WTC11 (cell line): ENCODE measurements around the gene INSYN1. TPM values are rescaled to one million over a fixed set of nuclear protein-coding genes. Genes with fewer than 3 reads are reported as not detected.

Experiments
- ATAC-seq: fragments of 200-7000 bp; cut with Tn5 transposase; 2 replicates; pipeline ENCODE4 v1.10.0; 2021; ENCODE audit warnings: mild to moderate bottlenecking, moderate library complexity
- CTCF ChIA-PET: fragments of 300-600 bp; sonication (Branson Sonifier 250); formaldehyde crosslinking; loops from one replicate; lab custom pipeline; 2021; ENCODE audit warnings: antibody characterized with exemption; lab: Charles Lee
- POLR2A ChIA-PET: fragments of 350-600 bp; sonication (Branson Sonifier 250); formaldehyde crosslinking; loops from one replicate; lab custom pipeline; 2021; ENCODE audit warnings: antibody characterized with exemption; lab: Charles Lee
- DNase-seq: peaks from one replicate; pipeline ENCODE4 v3.0.0; 2021; ENCODE audit warnings: low spot score
- H3K27ac Mint-ChIP-seq: 2 replicates; pipeline ENCODE4 v1.8.0; 2021; ENCODE audit warnings: mixed read lengths
- H3K27me3 Mint-ChIP-seq: 2 replicates; pipeline ENCODE4 v1.8.0; 2021; ENCODE audit warnings: low read depth, mild to moderate bottlenecking, moderate library complexity, mixed read lengths
- H3K36me3 Mint-ChIP-seq: 2 replicates; pipeline ENCODE4 v1.8.0; 2021; ENCODE audit warnings: mixed read lengths
- H3K4me1 Mint-ChIP-seq: 2 replicates; pipeline ENCODE4 v1.8.0; 2022; ENCODE audit warnings: mixed read lengths
- H3K4me3 Mint-ChIP-seq: 2 replicates; pipeline ENCODE4 v1.8.0; 2021; ENCODE audit warnings: mild to moderate bottlenecking, moderate library complexity, mixed read lengths
- H3K9me3 Mint-ChIP-seq: 2 replicates; pipeline ENCODE4 v1.8.0; 2021; ENCODE audit warnings: mixed read lengths
- ATF1 ChIP-seq: sonication (generic); formaldehyde crosslinking; IDR thresholded peaks from 2 replicates; pipeline ENCODE4 v1.8.1; 2023; ENCODE audit warnings: mild to moderate bottlenecking, moderate library complexity, missing genetic modification reagents
- CBFB ChIP-seq: sonication (generic); formaldehyde crosslinking; IDR thresholded peaks from 2 replicates; pipeline ENCODE4 v1.8.1; 2022; ENCODE audit warnings: mild to moderate bottlenecking, low read depth, missing genetic modification reagents
- CTCF ChIP-seq: fragments of 200-600 bp; IDR thresholded peaks from 2 replicates; pipeline ENCODE4 v1.8.0; 2022; ENCODE audit warnings: antibody characterized with exemption
- EMX1 ChIP-seq: fragments of 250-450 bp; sonication (Bioruptor Pico); IDR thresholded peaks from 2 replicates; pipeline ENCODE4 v1.8.0; 2021; ENCODE audit warnings: mild to moderate bottlenecking
- FOXJ3 ChIP-seq: sonication (generic); formaldehyde crosslinking; IDR thresholded peaks from 2 replicates; pipeline ENCODE4 v1.9.0; 2021; ENCODE audit warnings: missing genetic modification reagents, mild to moderate bottlenecking, borderline replicate concordance
- HMGA2 ChIP-seq: fragments of 250-450 bp; sonication (Bioruptor Pico); IDR thresholded peaks from 2 replicates; pipeline ENCODE4 v1.4.0; 2021; ENCODE audit warnings: mild to moderate bottlenecking, moderate library complexity
- MAX ChIP-seq: sonication (generic); formaldehyde crosslinking; IDR thresholded peaks from 2 replicates; pipeline ENCODE4 v1.8.0; 2022; ENCODE audit warnings: mild to moderate bottlenecking, missing genetic modification reagents
- NR2C2 ChIP-seq: sonication (generic); formaldehyde crosslinking; IDR thresholded peaks from 2 replicates; pipeline ENCODE4 v1.8.0; 2022; ENCODE audit warnings: mild to moderate bottlenecking, missing genetic modification reagents
- ZNF138 ChIP-seq: sonication (generic); formaldehyde crosslinking; conservative IDR thresholded peaks from 2 replicates; pipeline ENCODE4 v1.8.1; 2022; ENCODE audit warnings: mild to moderate bottlenecking, moderate library complexity, missing genetic modification reagents
- ZNF317 ChIP-seq: sonication (generic); formaldehyde crosslinking; IDR thresholded peaks from 2 replicates; pipeline ENCODE4 v1.8.1; 2023; ENCODE audit warnings: low read depth, mild to moderate bottlenecking, moderate library complexity, missing genetic modification reagents, borderline replicate concordance
- total RNA-seq: library from RNA; stranded (reverse); gene quantifications from 3 replicates; pipeline ENCODE4 v1.2.3, GENCODE V29; 2021
- TF ChIP-seq, protein P1 (sequence below): sonication (generic); formaldehyde crosslinking; IDR thresholded peaks from 2 replicates; pipeline ENCODE4 v1.8.1; 2022; ENCODE audit warnings: missing genetic modification reagents, borderline replicate concordance
- TF ChIP-seq, protein P2 (sequence below): sonication (generic); formaldehyde crosslinking; IDR thresholded peaks from 2 replicates; pipeline ENCODE4 v1.8.1; 2023; ENCODE audit warnings: mild to moderate bottlenecking, missing genetic modification reagents, moderate library complexity
- TF ChIP-seq, protein P3 (sequence below): sonication (generic); formaldehyde crosslinking; IDR thresholded peaks from 2 replicates; pipeline ENCODE4 v1.8.1; 2023; ENCODE audit warnings: mild to moderate bottlenecking, missing genetic modification reagents, moderate library complexity
- TF ChIP-seq, protein P4 (sequence below): sonication (generic); formaldehyde crosslinking; IDR thresholded peaks from 2 replicates; pipeline ENCODE4 v1.8.1; 2023; ENCODE audit warnings: mild to moderate bottlenecking, missing genetic modification reagents
- TF ChIP-seq, protein P5 (sequence below): fragments of 250-450 bp; sonication (Bioruptor Pico); IDR thresholded peaks from 2 replicates; pipeline ENCODE4 v1.9.0; 2021; ENCODE audit warnings: mild to moderate bottlenecking
- TF ChIP-seq, protein P6 (sequence below): sonication (generic); formaldehyde crosslinking; IDR thresholded peaks from 2 replicates; pipeline ENCODE4 v1.8.1; 2022; ENCODE audit warnings: mild to moderate bottlenecking, missing genetic modification reagents, moderate library complexity, borderline replicate concordance

INSYN1 gene
- total RNA-seq, 1 experiment from 2014 or later: 11.9 TPM

DNA sequence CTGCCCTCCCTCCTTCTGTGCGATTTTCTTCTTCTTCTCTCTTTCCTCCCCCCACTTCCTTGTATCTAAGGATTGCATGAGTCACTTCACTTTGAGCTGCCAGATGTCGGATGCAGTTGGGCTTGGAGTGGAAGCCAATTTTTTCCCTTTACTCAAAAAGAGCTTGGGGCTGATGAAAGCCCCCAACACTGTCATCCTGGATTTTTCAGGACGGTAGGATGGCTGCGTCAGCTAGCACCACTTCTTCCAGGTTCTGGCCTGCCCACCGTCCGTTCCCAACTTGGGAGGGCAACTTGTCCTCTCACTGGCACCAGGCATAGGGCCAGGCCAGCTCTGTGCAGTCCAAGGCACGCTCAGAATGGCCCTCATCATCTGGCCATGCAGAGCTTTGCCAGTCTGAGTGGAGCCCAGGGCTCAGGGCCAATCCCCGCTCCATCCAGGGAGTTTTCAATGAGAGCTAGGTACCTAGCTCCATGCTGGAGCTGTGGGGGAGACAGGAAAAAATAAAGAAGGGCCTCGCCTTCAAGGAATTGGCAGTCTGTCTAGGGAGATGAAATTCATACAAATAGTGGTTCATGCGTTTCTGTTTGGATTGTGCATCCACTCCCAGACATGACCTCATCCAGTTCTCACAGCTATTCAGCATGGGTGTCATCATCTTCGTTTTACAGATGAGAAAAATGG is 47.7 kb upstream of the INSYN1 start:
- DNase-seq (no peak), ATAC-seq (no peak)
- Mint-ChIP-seq H3K36me3 (no peaks in the 10 kb centered on the region), H3K4me1 (peaks cover 28% of the 10 kb centered on the region), H3K27ac (no peak overlapping the region), H3K4me3 (no peak overlapping the region), H3K9me3 (no peaks in the 10 kb centered on the region), H3K27me3 (no peaks in the 10 kb centered on the region; the same call in 1 of the 2 replicates)
- POLR2A ChIA-PET: no interaction called here
- TF ChIP-seq ZNF317 (CRISPR knock-in tag): no peak
- TF ChIP-seq, protein P1, sequence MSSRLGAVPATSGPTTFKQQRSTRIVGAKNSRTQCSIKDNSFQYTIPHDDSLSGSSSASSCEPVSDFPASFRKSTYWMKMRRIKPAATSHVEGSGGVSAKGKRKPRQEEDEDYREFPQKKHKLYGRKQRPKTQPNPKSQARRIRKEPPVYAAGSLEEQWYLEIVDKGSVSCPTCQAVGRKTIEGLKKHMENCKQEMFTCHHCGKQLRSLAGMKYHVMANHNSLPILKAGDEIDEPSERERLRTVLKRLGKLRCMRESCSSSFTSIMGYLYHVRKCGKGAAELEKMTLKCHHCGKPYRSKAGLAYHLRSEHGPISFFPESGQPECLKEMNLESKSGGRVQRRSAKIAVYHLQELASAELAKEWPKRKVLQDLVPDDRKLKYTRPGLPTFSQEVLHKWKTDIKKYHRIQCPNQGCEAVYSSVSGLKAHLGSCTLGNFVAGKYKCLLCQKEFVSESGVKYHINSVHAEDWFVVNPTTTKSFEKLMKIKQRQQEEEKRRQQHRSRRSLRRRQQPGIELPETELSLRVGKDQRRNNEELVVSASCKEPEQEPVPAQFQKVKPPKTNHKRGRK: no peak
- no peak for TF ChIP-seq ATF1
- no peak for TF ChIP-seq ZNF138 (CRISPR knock-in tag)
- TF ChIP-seq CBFB: no peak
- TF ChIP-seq HMGA2 (CRISPR knock-in tag): no peak
- TF ChIP-seq EMX1 (CRISPR knock-in tag): no peak
- no peak for TF ChIP-seq CTCF
- TF ChIP-seq, protein P2, sequence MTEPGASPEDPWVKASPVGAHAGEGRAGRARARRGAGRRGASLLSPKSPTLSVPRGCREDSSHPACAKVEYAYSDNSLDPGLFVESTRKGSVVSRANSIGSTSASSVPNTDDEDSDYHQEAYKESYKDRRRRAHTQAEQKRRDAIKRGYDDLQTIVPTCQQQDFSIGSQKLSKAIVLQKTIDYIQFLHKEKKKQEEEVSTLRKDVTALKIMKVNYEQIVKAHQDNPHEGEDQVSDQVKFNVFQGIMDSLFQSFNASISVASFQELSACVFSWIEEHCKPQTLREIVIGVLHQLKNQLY: no peak
- TF ChIP-seq, protein P3, sequence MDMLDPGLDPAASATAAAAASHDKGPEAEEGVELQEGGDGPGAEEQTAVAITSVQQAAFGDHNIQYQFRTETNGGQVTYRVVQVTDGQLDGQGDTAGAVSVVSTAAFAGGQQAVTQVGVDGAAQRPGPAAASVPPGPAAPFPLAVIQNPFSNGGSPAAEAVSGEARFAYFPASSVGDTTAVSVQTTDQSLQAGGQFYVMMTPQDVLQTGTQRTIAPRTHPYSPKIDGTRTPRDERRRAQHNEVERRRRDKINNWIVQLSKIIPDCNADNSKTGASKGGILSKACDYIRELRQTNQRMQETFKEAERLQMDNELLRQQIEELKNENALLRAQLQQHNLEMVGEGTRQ: no peak
- TF ChIP-seq, protein P4, sequence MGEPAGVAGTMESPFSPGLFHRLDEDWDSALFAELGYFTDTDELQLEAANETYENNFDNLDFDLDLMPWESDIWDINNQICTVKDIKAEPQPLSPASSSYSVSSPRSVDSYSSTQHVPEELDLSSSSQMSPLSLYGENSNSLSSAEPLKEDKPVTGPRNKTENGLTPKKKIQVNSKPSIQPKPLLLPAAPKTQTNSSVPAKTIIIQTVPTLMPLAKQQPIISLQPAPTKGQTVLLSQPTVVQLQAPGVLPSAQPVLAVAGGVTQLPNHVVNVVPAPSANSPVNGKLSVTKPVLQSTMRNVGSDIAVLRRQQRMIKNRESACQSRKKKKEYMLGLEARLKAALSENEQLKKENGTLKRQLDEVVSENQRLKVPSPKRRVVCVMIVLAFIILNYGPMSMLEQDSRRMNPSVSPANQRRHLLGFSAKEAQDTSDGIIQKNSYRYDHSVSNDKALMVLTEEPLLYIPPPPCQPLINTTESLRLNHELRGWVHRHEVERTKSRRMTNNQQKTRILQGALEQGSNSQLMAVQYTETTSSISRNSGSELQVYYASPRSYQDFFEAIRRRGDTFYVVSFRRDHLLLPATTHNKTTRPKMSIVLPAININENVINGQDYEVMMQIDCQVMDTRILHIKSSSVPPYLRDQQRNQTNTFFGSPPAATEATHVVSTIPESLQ (CRISPR knock-in tag): no peak
- TF ChIP-seq, protein P5, sequence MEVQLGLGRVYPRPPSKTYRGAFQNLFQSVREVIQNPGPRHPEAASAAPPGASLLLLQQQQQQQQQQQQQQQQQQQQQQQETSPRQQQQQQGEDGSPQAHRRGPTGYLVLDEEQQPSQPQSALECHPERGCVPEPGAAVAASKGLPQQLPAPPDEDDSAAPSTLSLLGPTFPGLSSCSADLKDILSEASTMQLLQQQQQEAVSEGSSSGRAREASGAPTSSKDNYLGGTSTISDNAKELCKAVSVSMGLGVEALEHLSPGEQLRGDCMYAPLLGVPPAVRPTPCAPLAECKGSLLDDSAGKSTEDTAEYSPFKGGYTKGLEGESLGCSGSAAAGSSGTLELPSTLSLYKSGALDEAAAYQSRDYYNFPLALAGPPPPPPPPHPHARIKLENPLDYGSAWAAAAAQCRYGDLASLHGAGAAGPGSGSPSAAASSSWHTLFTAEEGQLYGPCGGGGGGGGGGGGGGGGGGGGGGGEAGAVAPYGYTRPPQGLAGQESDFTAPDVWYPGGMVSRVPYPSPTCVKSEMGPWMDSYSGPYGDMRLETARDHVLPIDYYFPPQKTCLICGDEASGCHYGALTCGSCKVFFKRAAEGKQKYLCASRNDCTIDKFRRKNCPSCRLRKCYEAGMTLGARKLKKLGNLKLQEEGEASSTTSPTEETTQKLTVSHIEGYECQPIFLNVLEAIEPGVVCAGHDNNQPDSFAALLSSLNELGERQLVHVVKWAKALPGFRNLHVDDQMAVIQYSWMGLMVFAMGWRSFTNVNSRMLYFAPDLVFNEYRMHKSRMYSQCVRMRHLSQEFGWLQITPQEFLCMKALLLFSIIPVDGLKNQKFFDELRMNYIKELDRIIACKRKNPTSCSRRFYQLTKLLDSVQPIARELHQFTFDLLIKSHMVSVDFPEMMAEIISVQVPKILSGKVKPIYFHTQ (CRISPR knock-in tag): no peak
- CTCF ChIA-PET: interaction anchor here (0.7 to 1.9 kb wide), 3 partner anchors 66 to 96 kb away, joined by 3 to 6 read pairs (median 4); no protein-coding TSS in a partner anchor

GRCh38 chr15:73799466-73799865 is 46.3 kb upstream of the INSYN1 start:
- Mint-ChIP-seq H3K36me3 (no peaks in the 10 kb centered on the region), H3K4me3 (no peak overlapping the region)
- CTCF ChIA-PET: interaction anchor here (1.6 to 1.9 kb wide), 2 partner anchors 18 to 67 kb away, joined by 4 to 6 read pairs; no protein-coding TSS in a partner anchor
- TF ChIP-seq ZNF138 (CRISPR knock-in tag) (no peak), FOXJ3 (no peak), NR2C2 (CRISPR knock-in tag) (no peak), MAX (CRISPR knock-in tag) (no peak)
- TF ChIP-seq, protein P6, sequence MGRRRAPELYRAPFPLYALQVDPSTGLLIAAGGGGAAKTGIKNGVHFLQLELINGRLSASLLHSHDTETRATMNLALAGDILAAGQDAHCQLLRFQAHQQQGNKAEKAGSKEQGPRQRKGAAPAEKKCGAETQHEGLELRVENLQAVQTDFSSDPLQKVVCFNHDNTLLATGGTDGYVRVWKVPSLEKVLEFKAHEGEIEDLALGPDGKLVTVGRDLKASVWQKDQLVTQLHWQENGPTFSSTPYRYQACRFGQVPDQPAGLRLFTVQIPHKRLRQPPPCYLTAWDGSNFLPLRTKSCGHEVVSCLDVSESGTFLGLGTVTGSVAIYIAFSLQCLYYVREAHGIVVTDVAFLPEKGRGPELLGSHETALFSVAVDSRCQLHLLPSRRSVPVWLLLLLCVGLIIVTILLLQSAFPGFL (CRISPR knock-in tag): no peak
- TF ChIP-seq, all 79 proteins: peak for 0
- DNase-seq: no peak
- no peaks in the 10 kb centered on the region for H3K9me3 Mint-ChIP-seq
- H3K27me3 Mint-ChIP-seq: no peaks in the 10 kb centered on the region; the same call in 1 of the 2 replicates
- ATAC-seq: peak; percentile 45
- H3K4me1 Mint-ChIP-seq: peaks cover 21% of the 10 kb centered on the region
- POLR2A ChIA-PET: no interaction called here
- H3K27ac Mint-ChIP-seq: no peak overlapping the region
